AG04449 (cell line): ENCODE measurements around the gene STXBP1.

ENCODE experiments used
- CTCF ChIA-PET: fragments of 350-600 bp; formaldehyde crosslinking; extraction: SDS; loops from one replicate; lab custom pipeline; 2021; ENCODE audit warnings: antibody characterized with exemption; lab: Yijun Ruan, JAX
- POLR2A ChIA-PET: fragments of 400-600, 350-600 bp; formaldehyde crosslinking; extraction: SDS; loops from one replicate; lab custom pipeline; 2020; ENCODE audit warnings: antibody characterized with exemption, inconsistent platforms; lab: Yijun Ruan, JAX
- DNase-seq: peaks from one replicate; pipeline ENCODE4 v3.0.0-alpha.2; 2010; ENCODE audit warnings: low read depth, low spot score
- H3K4me3 ChIP-seq: 2 replicates; pipeline ENCODE4 v1.5.1; 2011; ENCODE audit warnings: low read depth, mild to moderate bottlenecking, control low read depth, low read length
- TF ChIP-seq, protein P1 (sequence below): IDR thresholded peaks from one replicate; pipeline ENCODE4 v1.5.1; 2011; ENCODE audit warnings: mild to moderate bottlenecking, moderate library complexity, low read length, control low read depth, inconsistent platforms; ENCODE audit not compliant: insufficient read depth; ENCODE audit errors: missing control alignments

STXBP1 gene

GRCh38 chr9:127654619-127655018 is 42.5 kb downstream of the STXBP1 start:
- peak; percentile 62 for DNase-seq

GRCh38 chr9:127658428-127658827 is 46.4 kb downstream of the STXBP1 start:
- no peak for DNase-seq
- POLR2A ChIA-PET = no interaction called here
- no peak overlapping the region for H3K4me3 ChIP-seq
- TF ChIP-seq, protein P1, sequence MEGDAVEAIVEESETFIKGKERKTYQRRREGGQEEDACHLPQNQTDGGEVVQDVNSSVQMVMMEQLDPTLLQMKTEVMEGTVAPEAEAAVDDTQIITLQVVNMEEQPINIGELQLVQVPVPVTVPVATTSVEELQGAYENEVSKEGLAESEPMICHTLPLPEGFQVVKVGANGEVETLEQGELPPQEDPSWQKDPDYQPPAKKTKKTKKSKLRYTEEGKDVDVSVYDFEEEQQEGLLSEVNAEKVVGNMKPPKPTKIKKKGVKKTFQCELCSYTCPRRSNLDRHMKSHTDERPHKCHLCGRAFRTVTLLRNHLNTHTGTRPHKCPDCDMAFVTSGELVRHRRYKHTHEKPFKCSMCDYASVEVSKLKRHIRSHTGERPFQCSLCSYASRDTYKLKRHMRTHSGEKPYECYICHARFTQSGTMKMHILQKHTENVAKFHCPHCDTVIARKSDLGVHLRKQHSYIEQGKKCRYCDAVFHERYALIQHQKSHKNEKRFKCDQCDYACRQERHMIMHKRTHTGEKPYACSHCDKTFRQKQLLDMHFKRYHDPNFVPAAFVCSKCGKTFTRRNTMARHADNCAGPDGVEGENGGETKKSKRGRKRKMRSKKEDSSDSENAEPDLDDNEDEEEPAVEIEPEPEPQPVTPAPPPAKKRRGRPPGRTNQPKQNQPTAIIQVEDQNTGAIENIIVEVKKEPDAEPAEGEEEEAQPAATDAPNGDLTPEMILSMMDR = no peak
- CTCF ChIA-PET = interaction anchor here (1.3 kb wide), 1 partner anchor 76 kb away, joined by 3 read pairs; the partner anchor contains the start of gene TOR2A

More at GRCh38 chr9:127654619-127655018, 42.5 kb downstream of the STXBP1 start:
- TF ChIP-seq, protein P1 = no peak
- ChIA-PET CTCF (interaction anchor here (2.6 kb wide), 1 partner anchor 11 kb away, joined by 12 read pairs; no protein-coding TSS in a partner anchor), POLR2A (no interaction called here)
- no peak overlapping the region for H3K4me3 ChIP-seq

DNA sequence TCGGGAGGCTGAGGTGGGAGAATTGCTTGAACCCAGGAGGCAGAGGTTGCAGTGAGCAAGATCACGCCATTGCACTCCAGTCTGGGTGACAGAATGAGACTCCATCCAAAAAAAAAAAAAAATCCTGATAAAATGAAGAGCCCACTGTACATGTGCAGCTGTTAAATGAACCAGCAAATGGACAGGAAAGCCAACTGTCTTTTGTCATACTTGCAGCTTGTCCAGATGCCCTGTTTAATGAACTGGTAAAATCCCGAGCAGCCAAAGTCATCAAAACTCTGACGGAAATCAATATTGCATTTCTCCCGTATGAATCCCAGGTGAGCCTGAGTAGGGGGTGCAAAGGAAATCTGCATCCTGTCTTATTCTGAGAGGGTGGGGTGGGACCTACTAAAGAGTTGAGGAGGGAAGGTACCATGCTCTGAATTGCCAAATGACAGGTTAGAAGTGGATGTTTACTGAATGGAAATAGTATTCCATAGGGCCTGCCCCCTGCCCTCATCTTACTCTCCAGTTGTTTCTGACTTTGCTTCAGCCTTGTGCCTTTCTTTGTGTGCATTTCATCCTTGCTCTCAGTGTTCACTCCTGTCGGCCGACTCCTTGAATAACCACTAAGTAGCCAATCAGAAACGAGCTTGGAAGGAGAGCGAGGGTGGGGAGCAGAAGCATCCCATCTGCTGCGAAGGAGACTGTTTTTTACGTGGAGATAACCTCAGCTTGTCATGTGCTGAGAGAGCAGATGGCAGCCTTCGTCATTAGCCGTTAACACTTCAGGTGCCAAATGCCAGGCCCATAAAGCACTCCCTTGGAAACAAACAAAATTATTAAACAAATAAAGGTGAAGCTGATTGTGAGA is 49.0 kb downstream of the STXBP1 start:
- CTCF ChIA-PET = interaction anchor here (1.4 kb wide), 1 partner anchor 74 kb away, joined by 5 read pairs; the partner anchor contains the start of gene TOR2A

GRCh38 chr9:127662617-127663016 is 50.5 kb downstream of the STXBP1 start:
- no peak for DNase-seq

More for the DNA sequence above, 49.0 kb downstream of the STXBP1 start:
- POLR2A ChIA-PET = no interaction called here
- H3K4me3 ChIP-seq = no peak overlapping the region
- no peak for DNase-seq
- TF ChIP-seq, protein P1 = no peak

GRCh38 chr9:127664324-127664677 is 52.2 kb downstream of the STXBP1 start:
- POLR2A ChIA-PET = interaction anchor here (1.0 kb wide), 1 partner anchor 19 kb away, joined by 3 read pairs; no protein-coding TSS in a partner anchor
- CTCF ChIA-PET = interaction anchor here (1.3 to 2.5 kb wide), 5 partner anchors 9 to 206 kb away, joined by 3 to 12 read pairs (median 5); no protein-coding TSS in a partner anchor
- TF ChIP-seq, protein P1 = no peak
- no peak overlapping the region for H3K4me3 ChIP-seq
- DNase-seq = no peak

More at GRCh38 chr9:127662617-127663016, 50.5 kb downstream of the STXBP1 start:
- TF ChIP-seq, protein P1 = no peak
- ChIA-PET CTCF (interaction anchor here (1.4 kb wide), 1 partner anchor 72 kb away, joined by 5 read pairs; the partner anchor contains the start of gene TOR2A), POLR2A (no interaction called here)
- H3K4me3 ChIP-seq = no peak overlapping the region
